Fibroblast of the aortic adventitia (primary cell): Measurements from ENCODE around the gene PCGF3. TPM values are rescaled to one million over a fixed set of nuclear protein-coding genes. Genes with fewer than 3 reads are reported as not detected.

Experiments used
- DNase-seq: peaks from one replicate; pipeline ENCODE4 v3.0.0-alpha.2; 2010; ENCODE audit warnings: low read depth
- H3K4me3 ChIP-seq: 2 replicates; pipeline ENCODE4 v1.5.1; 2011; ENCODE audit warnings: low read depth, mild to moderate bottlenecking, control low read depth, low read length, moderate library complexity
- total RNA-seq: library from RNA; depleted of rRNA; stranded (reverse); fragments of >200 nt; gene quantifications from 2 replicates; pipeline ENCODE4 v1.2.3, GENCODE V29; 2012; ENCODE audit warnings: low replicate concordance
- TF ChIP-seq, protein P1 (sequence below): IDR thresholded peaks from 2 replicates; pipeline ENCODE4 v1.5.1; 2011; ENCODE audit warnings: mild to moderate bottlenecking, low read length, control low read depth, inconsistent platforms; ENCODE audit not compliant: insufficient read depth

The PCGF3 gene
- total RNA-seq, 1 donor = 24.2 TPM

DNA sequence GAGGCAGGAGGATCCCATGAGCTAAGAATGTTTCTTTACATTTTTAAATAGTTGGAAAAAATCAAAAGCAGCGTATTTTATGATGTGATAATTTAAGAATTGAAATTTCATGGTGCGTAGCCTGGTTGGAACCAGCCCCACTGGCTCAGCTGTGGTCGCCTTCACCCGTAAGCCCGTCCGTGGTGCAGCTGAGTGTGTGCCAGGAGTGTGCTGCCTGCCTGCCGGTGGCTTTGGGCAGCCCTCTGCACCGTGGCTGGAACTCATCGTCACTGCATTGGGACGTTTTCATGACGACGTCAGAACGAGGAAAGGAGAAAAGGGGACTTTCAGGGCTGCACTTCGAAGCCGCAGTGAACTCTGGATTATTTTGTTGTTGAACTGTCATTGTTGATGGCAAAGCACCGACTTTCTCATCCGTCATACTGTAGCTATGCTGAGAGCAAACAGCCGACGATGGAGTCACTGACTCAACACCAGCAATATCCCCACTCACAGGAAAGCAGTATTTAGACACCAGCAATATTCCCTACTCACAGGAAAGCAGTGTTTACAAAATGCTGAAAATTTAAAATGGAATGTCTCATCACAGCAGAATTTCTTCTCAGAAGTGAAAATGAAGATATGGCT is 35.1 kb downstream of the PCGF3 start:
- DNase-seq = no peak
- H3K4me3 ChIP-seq = no peak overlapping the region
- TF ChIP-seq, protein P1, sequence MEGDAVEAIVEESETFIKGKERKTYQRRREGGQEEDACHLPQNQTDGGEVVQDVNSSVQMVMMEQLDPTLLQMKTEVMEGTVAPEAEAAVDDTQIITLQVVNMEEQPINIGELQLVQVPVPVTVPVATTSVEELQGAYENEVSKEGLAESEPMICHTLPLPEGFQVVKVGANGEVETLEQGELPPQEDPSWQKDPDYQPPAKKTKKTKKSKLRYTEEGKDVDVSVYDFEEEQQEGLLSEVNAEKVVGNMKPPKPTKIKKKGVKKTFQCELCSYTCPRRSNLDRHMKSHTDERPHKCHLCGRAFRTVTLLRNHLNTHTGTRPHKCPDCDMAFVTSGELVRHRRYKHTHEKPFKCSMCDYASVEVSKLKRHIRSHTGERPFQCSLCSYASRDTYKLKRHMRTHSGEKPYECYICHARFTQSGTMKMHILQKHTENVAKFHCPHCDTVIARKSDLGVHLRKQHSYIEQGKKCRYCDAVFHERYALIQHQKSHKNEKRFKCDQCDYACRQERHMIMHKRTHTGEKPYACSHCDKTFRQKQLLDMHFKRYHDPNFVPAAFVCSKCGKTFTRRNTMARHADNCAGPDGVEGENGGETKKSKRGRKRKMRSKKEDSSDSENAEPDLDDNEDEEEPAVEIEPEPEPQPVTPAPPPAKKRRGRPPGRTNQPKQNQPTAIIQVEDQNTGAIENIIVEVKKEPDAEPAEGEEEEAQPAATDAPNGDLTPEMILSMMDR = no peak

DNA sequence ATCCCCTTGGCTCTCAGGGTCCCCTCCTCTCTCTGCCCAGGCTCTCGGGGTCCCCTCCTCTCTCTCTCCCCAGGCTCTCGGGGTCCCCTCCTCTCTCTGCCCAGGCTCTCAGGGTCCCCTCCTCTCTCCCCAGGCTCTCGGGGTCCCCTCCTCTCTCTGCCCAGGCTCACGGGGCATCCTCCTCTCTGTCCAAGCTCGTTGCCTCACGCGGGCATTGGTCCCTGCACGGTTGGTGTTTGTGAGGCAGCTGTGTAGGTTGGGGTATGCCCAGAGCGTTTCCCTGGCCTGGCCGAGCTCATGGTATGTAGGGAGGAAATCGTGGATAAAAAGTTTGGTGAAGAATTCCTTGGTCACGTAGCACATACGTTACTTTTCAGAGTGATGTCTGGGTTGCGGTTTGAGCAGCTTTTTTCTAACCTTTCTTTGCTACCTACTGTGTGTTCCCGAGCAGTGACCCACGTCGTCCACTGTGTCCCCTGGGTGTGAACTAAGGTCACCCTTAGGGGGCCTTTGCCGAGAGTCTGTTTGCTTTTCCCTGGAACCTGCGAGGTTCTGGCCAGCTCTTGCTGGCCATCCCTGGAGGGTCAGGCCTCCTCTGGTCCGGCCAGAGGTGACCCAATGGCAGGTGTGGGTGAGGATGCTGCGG is 36.6 kb downstream of the PCGF3 start:
- TF ChIP-seq, protein P1 = no peak
- no peak overlapping the region for H3K4me3 ChIP-seq
- DNase-seq = no peak

DNA sequence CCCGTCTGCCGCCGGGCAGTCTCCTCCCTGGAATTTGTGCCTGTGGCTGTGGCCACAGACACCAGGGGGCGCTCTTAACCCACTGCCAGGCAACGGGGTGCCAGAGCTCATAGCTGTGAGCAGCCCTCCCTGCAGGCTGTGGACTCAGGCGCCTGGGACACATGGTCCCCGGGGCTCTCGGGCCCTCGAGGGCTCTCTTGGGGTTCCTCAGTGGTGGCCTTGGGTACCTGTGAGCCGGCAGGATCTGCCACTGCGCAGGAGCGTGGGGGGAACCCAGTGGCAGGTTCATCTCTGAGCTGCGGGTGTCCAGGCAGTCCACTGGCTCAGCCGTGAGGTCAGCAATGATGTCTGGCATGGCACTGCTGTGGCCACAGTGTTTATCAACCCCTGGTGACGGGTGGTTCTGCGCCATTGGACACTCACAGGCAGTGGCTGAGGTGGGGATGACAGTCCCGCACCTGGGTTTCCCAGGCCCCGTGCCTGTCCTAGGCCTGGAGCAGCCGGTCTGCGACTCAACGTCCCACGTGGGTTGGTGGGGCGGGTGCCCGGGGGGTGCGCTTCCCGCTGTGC is 37.2 kb downstream of the PCGF3 start:
- TF ChIP-seq, protein P1 = peak; percentile 90
- DNase-seq = peak; percentile 49
- H3K4me3 ChIP-seq = no peak overlapping the region

DNA sequence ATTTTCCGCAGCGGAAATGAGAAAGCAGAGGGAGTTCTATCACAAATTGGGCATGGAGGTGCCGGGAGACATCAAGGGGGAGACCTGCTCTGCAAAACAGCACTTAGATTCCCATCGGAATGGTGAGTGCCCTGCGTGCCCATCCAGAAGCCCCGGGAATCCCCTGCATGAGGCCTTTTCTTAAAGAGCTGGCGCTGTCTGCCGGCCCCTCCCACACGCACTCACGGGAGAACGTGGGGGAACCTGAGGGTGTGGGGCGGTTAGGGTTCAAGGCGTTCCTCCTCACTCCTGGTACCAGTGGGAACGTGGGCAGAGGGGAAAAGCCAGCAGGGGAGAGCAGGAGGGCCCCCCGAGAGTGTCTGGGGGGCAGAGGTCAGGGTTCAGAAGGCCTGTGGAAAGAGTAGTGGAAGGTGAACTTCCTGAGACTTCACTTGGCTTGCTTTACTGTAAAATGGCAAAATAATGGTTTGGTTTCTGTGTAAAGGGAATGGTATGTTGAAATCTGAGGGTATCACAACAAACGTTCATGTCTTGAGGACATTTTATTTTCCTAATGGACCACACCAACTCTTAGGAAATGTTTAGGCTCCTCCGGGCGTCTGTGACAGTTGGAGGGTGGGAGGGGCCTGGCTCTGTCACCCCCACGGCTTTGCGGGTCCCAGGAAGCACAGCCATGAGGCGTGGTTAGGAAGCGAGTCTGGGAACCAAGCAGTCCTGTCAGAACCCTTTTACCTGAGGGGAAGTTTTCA is 38.0 kb downstream of the PCGF3 start:
- peak; percentile 14 for DNase-seq
- TF ChIP-seq, protein P1 = no peak
- H3K4me3 ChIP-seq = no peak overlapping the region

DNA sequence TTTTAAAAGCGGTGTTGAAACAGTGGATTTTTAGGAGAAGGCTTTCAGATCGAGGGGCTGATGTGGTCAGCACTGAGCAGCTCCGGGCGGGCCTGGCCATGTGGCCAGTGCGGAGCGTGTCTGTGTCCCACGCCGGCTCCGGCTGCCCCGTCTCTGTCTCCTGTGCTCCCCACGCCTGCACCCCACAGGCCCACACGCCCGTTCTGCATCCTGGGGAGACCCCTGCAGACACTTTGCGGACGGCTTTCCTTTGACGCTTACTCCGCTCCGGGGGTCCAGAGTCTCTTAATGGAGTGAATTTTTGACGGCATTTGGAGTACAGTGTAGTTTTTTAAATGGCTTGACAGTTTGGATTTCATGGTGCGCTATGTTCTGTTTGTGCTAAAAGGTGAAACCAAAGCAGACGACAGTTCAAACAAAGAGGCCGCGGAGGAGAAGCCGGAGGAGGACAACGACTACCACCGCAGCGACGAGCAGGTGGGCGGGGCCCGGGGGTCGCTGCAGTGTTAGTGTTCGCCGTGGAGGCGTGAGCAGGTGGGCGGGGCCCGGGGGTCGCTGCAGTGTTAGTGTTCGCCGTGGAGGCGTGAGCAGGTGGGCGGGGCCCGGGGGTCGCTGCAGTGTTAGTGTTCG is 38.7 kb downstream of the PCGF3 start:
- no peak overlapping the region for H3K4me3 ChIP-seq
- DNase-seq = no peak
- TF ChIP-seq, protein P1 = no peak

DNA sequence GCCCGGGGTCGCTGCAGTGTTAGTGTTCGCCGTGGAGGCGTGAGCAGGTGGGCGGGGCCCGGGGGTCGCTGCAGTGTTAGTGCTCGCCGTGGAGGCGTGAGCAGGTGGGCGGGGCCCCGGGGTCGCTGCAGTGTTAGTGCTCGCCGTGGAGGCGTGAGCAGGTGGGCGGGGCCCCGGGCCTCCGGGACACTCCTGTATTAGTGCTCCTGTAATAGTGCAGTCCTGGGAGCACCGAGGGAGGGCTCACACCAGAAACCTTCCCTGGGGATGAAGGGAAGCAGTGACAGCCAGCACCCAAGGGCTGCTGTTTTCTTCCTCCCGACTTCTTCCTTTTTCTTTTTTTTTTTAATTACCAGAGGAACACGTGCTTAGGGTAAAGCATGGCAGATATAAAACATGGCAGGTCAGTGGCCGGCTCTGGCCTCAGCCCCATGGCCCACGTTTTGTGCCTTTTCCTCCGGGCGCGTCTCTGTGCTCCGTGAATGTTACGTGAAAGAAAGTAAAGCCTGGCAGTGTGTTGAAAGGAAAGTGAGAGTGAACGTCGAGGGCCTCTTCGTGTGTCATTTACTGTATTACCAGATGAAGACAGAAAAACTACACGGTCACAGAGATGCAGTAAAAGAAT is 42.0 kb downstream of the PCGF3 start:
- TF ChIP-seq, protein P1 = no peak
- no peak overlapping the region for H3K4me3 ChIP-seq
- DNase-seq = no peak
